Measurements from ENCODE around the gene PACSIN2.

PACSIN2 gene

GRCh38 chr22:42951093-42951710 lies 63.7 kb downstream of the PACSIN2 start:
- TF ChIP-seq REST (IDR thresholded peaks at IDR 0.05; ENCODE audit: insufficient read depth in 1 of 2, low read depth in 2 of 2, low read length in 2 of 2) (no peak), FOXP2 (optimal IDR thresholded peaks at IDR 0.05; ENCODE audit: borderline replicate concordance, extremely low read depth, extremely low read length, insufficient read depth) (no peak), POLR2AphosphoS5 (IDR thresholded peaks at IDR 0.05; ENCODE audit: low read depth, low read length) (no peak), SIN3A (IDR thresholded peaks at IDR 0.05; ENCODE audit: borderline replicate concordance, insufficient read depth, low read length) (no peak), TAF1 (IDR thresholded peaks at IDR 0.05; ENCODE audit: borderline replicate concordance, insufficient read depth, low read length) (no peak)

DNA sequence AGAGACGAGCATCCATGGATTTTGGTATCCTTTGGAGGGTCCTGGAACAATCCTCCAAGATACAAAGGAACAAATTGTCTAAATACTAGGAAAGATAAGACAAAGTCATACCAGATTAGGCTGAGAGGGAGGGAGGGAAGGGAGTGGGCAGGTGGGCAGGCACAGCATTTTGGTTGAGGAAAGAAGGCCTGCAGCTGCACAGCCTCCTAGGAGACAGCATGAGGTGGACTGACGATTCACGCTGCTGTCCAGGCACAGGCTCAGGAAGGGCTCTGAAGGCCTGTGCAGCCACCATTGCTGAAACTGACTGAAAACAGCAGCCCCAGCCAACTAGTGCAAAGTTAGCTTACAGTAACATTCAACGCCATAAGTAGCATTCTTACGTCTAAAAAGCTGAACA lies 64.7 kb downstream of the PACSIN2 start:
- TF ChIP-seq POLR2AphosphoS5 (IDR thresholded peaks at IDR 0.05; ENCODE audit: low read depth, low read length) (no peak), FOXP2 (optimal IDR thresholded peaks at IDR 0.05; ENCODE audit: borderline replicate concordance, extremely low read depth, extremely low read length, insufficient read depth) (no peak), SIN3A (IDR thresholded peaks at IDR 0.05; ENCODE audit: borderline replicate concordance, insufficient read depth, low read length) (no peak), REST (IDR thresholded peaks at IDR 0.05; ENCODE audit: insufficient read depth in 1 of 2, low read depth in 2 of 2, low read length in 2 of 2) (no peak)

GRCh38 chr22:42949159-42949558 lies 65.8 kb downstream of the PACSIN2 start:
- TF ChIP-seq SIN3A (IDR thresholded peaks at IDR 0.05; ENCODE audit: borderline replicate concordance, insufficient read depth, low read length) (peak; percentile 13; the same call in 1 of the 2 replicates), POLR2AphosphoS5 (IDR thresholded peaks at IDR 0.05; ENCODE audit: low read depth, low read length) (no peak)

- TF ChIP-seq FOXP2 (optimal IDR thresholded peaks at IDR 0.05; ENCODE audit: borderline replicate concordance, extremely low read depth, extremely low read length, insufficient read depth), result no peak
- no peak for TF ChIP-seq TAF1 (IDR thresholded peaks at IDR 0.05; ENCODE audit: borderline replicate concordance, insufficient read depth, low read length)
- TF ChIP-seq SIN3A (IDR thresholded peaks at IDR 0.05; ENCODE audit: borderline replicate concordance, insufficient read depth, low read length), result no peak
Measured at GRCh38 chr22:42948294-42948693, 66.7 kb downstream of the PACSIN2 start.

DNA sequence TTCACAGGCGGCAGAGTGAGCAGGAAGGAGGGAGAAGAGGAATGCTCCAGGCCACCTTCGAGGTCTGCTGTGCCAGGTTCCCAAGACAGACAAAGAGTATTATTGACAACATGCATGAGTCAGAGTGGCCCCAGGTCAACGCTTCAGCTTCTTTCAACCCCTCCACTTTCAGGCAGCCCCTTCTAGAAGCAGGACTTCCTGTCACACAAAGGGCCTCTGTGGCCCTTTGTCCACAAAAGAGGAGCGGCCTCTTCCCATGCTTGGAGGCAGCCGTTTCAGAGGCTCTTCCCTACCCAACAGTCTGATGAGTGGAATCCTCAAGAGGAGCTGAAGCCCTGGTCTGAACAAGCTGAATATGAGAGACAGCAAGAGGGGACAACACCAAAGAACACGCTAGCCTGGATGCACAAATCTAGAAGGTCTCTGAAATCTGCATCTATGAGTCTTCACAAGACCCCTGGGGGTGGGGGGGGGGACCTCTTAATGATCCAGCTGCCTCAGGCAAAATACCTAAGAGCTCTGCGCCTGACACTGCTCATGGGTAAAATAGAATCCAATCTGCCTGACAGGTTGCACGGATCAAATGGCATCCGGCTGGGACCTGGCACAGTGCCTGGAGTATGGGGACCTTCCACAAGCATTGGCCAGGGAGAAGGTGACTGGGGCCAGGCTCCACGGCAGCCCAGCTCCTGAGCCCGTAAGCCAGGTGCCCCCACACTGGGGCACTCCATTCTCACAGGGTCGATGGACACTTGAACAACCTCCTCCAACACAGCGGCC lies 67.5 kb downstream of the PACSIN2 start:
- TF ChIP-seq POLR2AphosphoS5 (IDR thresholded peaks at IDR 0.05; ENCODE audit: low read depth, low read length), result no peak
- TF ChIP-seq TAF1 (IDR thresholded peaks at IDR 0.05; ENCODE audit: borderline replicate concordance, insufficient read depth, low read length), result no peak
- TF ChIP-seq FOXP2 (optimal IDR thresholded peaks at IDR 0.05; ENCODE audit: borderline replicate concordance, extremely low read depth, extremely low read length, insufficient read depth), result no peak
- no peak for TF ChIP-seq SIN3A (IDR thresholded peaks at IDR 0.05; ENCODE audit: borderline replicate concordance, insufficient read depth, low read length)
- TF ChIP-seq REST (IDR thresholded peaks at IDR 0.05; ENCODE audit: insufficient read depth in 1 of 2, low read depth in 2 of 2, low read length in 2 of 2), result no peak

GRCh38 chr22:42946546-42947198 lies 68.3 kb downstream of the PACSIN2 start:
- no peak for TF ChIP-seq SIN3A (IDR thresholded peaks at IDR 0.05; ENCODE audit: borderline replicate concordance, insufficient read depth, low read length)
- TF ChIP-seq REST (IDR thresholded peaks at IDR 0.05; ENCODE audit: insufficient read depth in 1 of 2, low read depth in 2 of 2, low read length in 2 of 2), result no peak
- TF ChIP-seq TAF1 (IDR thresholded peaks at IDR 0.05; ENCODE audit: borderline replicate concordance, insufficient read depth, low read length), result no peak
- TF ChIP-seq FOXP2 (optimal IDR thresholded peaks at IDR 0.05; ENCODE audit: borderline replicate concordance, extremely low read depth, extremely low read length, insufficient read depth), result no peak
- TF ChIP-seq POLR2AphosphoS5 (IDR thresholded peaks at IDR 0.05; ENCODE audit: low read depth, low read length), result no peak

Measured in PFSK-1 (cell line).